SK-N-SH (cell line): Measurements from ENCODE around the gene PDE4B. TPM values are rescaled to one million over a fixed set of nuclear protein-coding genes. Genes with fewer than 3 reads are reported as not detected.

Source experiments
- CTCF ChIA-PET: fragments of 300-600, 350-600 bp; formaldehyde crosslinking; extraction: SDS; loops from one replicate; lab custom pipeline; 2021; lab: Yijun Ruan, JAX
- POLR2A ChIA-PET: fragments of 350-600 bp; sonication (Branson Sonifier 250); formaldehyde crosslinking; extraction: SDS; loops from one replicate; lab custom pipeline; 2020; ENCODE audit warnings: antibody characterized with exemption, inconsistent platforms; lab: Yijun Ruan, JAX
- DNase-seq: peaks from one replicate; pipeline ENCODE4 v3.0.0; 2012
- H2AFZ ChIP-seq: fragments of 200-600 bp; sonication (generic); 2 replicates; pipeline ENCODE4 v1.8.1; 2016; ENCODE audit warnings: antibody characterized with exemption, mild to moderate bottlenecking, low read depth
- H3F3A ChIP-seq: fragments of 200-600 bp; sonication (generic); replicated peaks from 2 replicates; pipeline ENCODE3; 2016; ENCODE audit warnings: antibody characterized with exemption, mild to moderate bottlenecking; ENCODE audit not compliant: insufficient read depth
- H3K27ac ChIP-seq, 2 experiments: fragments of 200-500 bp in 1 of 2; fragments of 200-600 bp in 1 of 2; sonication (Bioruptor generic) in 1 of 2; sonication (generic), shearing (Covaris generic) in 1 of 2; 2 replicates each; pipeline versions ENCODE4 v1.5.1 to v1.6.1; 2014 to 2016; ENCODE audit warnings: low read depth in 2 of 2, inconsistent platforms in 1 of 2, low read length in 1 of 2, mild to moderate bottlenecking in 1 of 2, mixed read lengths in 1 of 2
- H3K27me3 ChIP-seq: fragments of 200-600 bp; sonication (generic), shearing (Covaris generic); 2 replicates; pipeline ENCODE4 v1.6.1; 2016; ENCODE audit warnings: mixed run types; ENCODE audit not compliant: insufficient read depth
- H3K36me3 ChIP-seq, 2 experiments: fragments of 200-500 bp in 1 of 2; fragments of 200-600 bp in 1 of 2; sonication (Bioruptor generic) in 1 of 2; sonication (generic) in 1 of 2; replicated peaks in 1 of 2; 2 replicates each; pipeline versions ENCODE3 to v1.5.1; 2014 to 2016; ENCODE audit warnings: low read length in 1 of 2, mild to moderate bottlenecking in 1 of 2; ENCODE audit not compliant: insufficient read depth in 2 of 2, control insufficient read depth in 1 of 2
- H3K4me1 ChIP-seq, 2 experiments: fragments of 200-500 bp in 1 of 2; fragments of 200-600 bp in 1 of 2; sonication (Bioruptor generic) in 1 of 2; sonication (generic), shearing (Covaris generic) in 1 of 2; 2 replicates each; pipeline versions ENCODE4 v1.5.1 to v1.6.1; 2014 to 2016; ENCODE audit warnings: low read depth in 1 of 2, low read length in 1 of 2, mixed run types in 1 of 2; ENCODE audit not compliant: insufficient read depth in 2 of 2, control insufficient read depth in 1 of 2
- H3K4me2 ChIP-seq: fragments of 200-600 bp; sonication (generic), shearing (Covaris generic); 2 replicates; pipeline ENCODE4 v1.6.1; 2017; ENCODE audit warnings: mixed run types
- H3K4me3 ChIP-seq, 2 experiments: fragments of 200-500 bp in 1 of 2; fragments of 200-600 bp in 1 of 2; sonication (Bioruptor generic) in 1 of 2; sonication (generic), shearing (Covaris generic) in 1 of 2; 2 replicates each; pipeline versions ENCODE4 v1.5.1 to v1.8.1; 2014 to 2016; ENCODE audit warnings: low read depth in 2 of 2, inconsistent platforms in 1 of 2, low read length in 1 of 2, mild to moderate bottlenecking in 1 of 2, mixed read lengths in 1 of 2, moderate library complexity in 1 of 2
- H3K79me2 ChIP-seq: fragments of 200-600 bp; sonication (generic); 2 replicates; pipeline ENCODE4 v1.8.1; 2017; ENCODE audit warnings: mild to moderate bottlenecking; ENCODE audit not compliant: insufficient read depth
- H3K9ac ChIP-seq: fragments of 200-600 bp; sonication (generic); 2 replicates; pipeline ENCODE4 v1.6.1; 2017; ENCODE audit warnings: mixed run types
- H3K9me2 ChIP-seq: fragments of 200-600 bp; sonication (generic); 2 replicates; pipeline ENCODE4 v1.6.1; 2017; ENCODE audit warnings: mixed run types
- H3K9me3 ChIP-seq: fragments of 200-600 bp; sonication (generic); 2 replicates; pipeline ENCODE4 v1.6.1; 2017; ENCODE audit warnings: mixed run types, mild to moderate bottlenecking, moderate library complexity
- H4K20me1 ChIP-seq: fragments of 200-600 bp; sonication (generic); 2 replicates; pipeline ENCODE4 v1.6.1; 2017; ENCODE audit warnings: mild to moderate bottlenecking, mixed run types; ENCODE audit not compliant: insufficient read depth
- ELF1 ChIP-seq: IDR thresholded peaks from 2 replicates; pipeline ENCODE4 v1.4.0; 2012
- GABPA ChIP-seq: IDR thresholded peaks from 2 replicates; pipeline ENCODE4 v1.4.0; 2012; ENCODE audit warnings: low read depth, mild to moderate bottlenecking
- MAX ChIP-seq: IDR thresholded peaks from 2 replicates; pipeline ENCODE4 v1.4.0; 2012; ENCODE audit warnings: low read depth
- MXI1 ChIP-seq: IDR thresholded peaks from 2 replicates; pipeline ENCODE4 v1.6.1; 2012; ENCODE audit warnings: mild to moderate bottlenecking, low read depth, low read length, improper control_type of control experiment
- NRF1 ChIP-seq: IDR thresholded peaks from 2 replicates; pipeline ENCODE4 v1.6.1; 2012; ENCODE audit warnings: low read depth, mild to moderate bottlenecking, low read length
- PBX3 ChIP-seq: IDR thresholded peaks from 2 replicates; pipeline ENCODE4; 2012
- POLR2AphosphoS5 ChIP-seq: IDR thresholded peaks from 2 replicates; pipeline ENCODE4 v1.6.1; 2012; ENCODE audit warnings: low read depth, low read length
- REST ChIP-seq: IDR thresholded peaks from 2 replicates; pipeline ENCODE4 v1.6.1; 2012; ENCODE audit warnings: mild to moderate bottlenecking, low read depth, low read length, moderate library complexity
- RFX5 ChIP-seq: IDR thresholded peaks from 2 replicates; pipeline ENCODE4 v1.6.1; 2012; ENCODE audit warnings: mild to moderate bottlenecking, improper control_type of control experiment, low read length
- SMC3 ChIP-seq: IDR thresholded peaks from 2 replicates; pipeline ENCODE4 v1.6.1; 2012; ENCODE audit warnings: low read depth, low read length, improper control_type of control experiment
- TAF1 ChIP-seq: IDR thresholded peaks from 2 replicates; pipeline ENCODE4 v1.6.1; 2012; ENCODE audit warnings: low read depth, mild to moderate bottlenecking, low read length, moderate library complexity, borderline replicate concordance
- TEAD4 ChIP-seq: IDR thresholded peaks from 2 replicates; pipeline ENCODE4 v1.4.0; 2012; ENCODE audit warnings: mild to moderate bottlenecking, borderline replicate concordance; ENCODE audit not compliant: insufficient read depth
- WGBS: methylation state at CpG from one replicate; pipeline ENCODE4 v1.1.6; 2017; ENCODE audit warnings: low lambda C conversion rate; 5-methylcytosine and 5-hydroxymethylcytosine counted together
- polyA plus RNA-seq, 3 experiments: library from polyadenylated mRNA; depleted of rRNA; stranded (reverse); fragments of >200 nt; gene quantifications; 2 replicates each; pipeline ENCODE4 v1.2.3, GENCODE V29; 2012

Gene PDE4B
- polyA plus RNA-seq, 1 of the 3 experiments (the other 2 are of a cell fraction) = 1.9 TPM

GRCh38 chr1:66013371-66013770, 220.7 kb downstream of the PDE4B start:
- H3K27ac ChIP-seq = no peak overlapping the region
- H3K27me3 ChIP-seq = no peaks in the 10 kb centered on the region
- TF ChIP-seq NRF1 = no peak
- no peak for TF ChIP-seq MAX
- TF ChIP-seq MXI1 = no peak
- no peak for TF ChIP-seq PBX3
- TF ChIP-seq GABPA = no peak
- H4K20me1 ChIP-seq = no peaks in the 10 kb centered on the region
- H3K36me3 ChIP-seq = no peaks in the 10 kb centered on the region
- H3K79me2 ChIP-seq = no peaks in the 10 kb centered on the region
- H3K4me3 ChIP-seq = no peak overlapping the region
- H3K9me3 ChIP-seq = no peaks in the 10 kb centered on the region
- 80% methylated on average over 3 of the region's 3 CpGs for WGBS
- no peaks in the 10 kb centered on the region for H3F3A ChIP-seq
- no peak overlapping the region for H2AFZ ChIP-seq
- ChIA-PET CTCF (interaction anchor here (1.0 kb wide), 2 partner anchors 10 to 433 kb away, joined by 3 to 4 read pairs; no protein-coding TSS in a partner anchor), POLR2A (no interaction called here)
- H3K9me2 ChIP-seq = no peaks in the 10 kb centered on the region
- no peak for DNase-seq
- no peak overlapping the region for H3K4me2 ChIP-seq
- H3K9ac ChIP-seq = no peak overlapping the region
- no peaks in the 10 kb centered on the region for H3K4me1 ChIP-seq

GRCh38 chr1:66022904-66023620, 230.4 kb downstream of the PDE4B start:
- ChIA-PET POLR2A (no interaction called here), CTCF (interaction anchor here (0.7 to 1.0 kb wide), 2 partner anchors 9 to 219 kb away, joined by 3 to 4 read pairs; no protein-coding TSS in a partner anchor)
- no peak overlapping the region; a peak in 1 of 4 replicates for H3K27ac ChIP-seq
- no peaks in the 10 kb centered on the region for H3K79me2 ChIP-seq
- H3K36me3 ChIP-seq = no peaks in the 10 kb centered on the region
- no peaks in the 10 kb centered on the region for H3K9me3 ChIP-seq
- TF ChIP-seq TEAD4 (no peak), PBX3 (no peak), SMC3 (no peak), POLR2AphosphoS5 (no peak), REST (peak; percentile 90), TAF1 (no peak), ELF1 (no peak), RFX5 (no peak)
- H2AFZ ChIP-seq = no peak overlapping the region
- H4K20me1 ChIP-seq = no peaks in the 10 kb centered on the region
- H3K9me2 ChIP-seq = no peaks in the 10 kb centered on the region
- no peaks in the 10 kb centered on the region for H3K4me1 ChIP-seq
- no peak overlapping the region for H3K9ac ChIP-seq
- 90% methylated on average over 2 of the region's 2 CpGs for WGBS
- no peaks in the 10 kb centered on the region for H3K27me3 ChIP-seq
- H3K4me3 ChIP-seq = no peak overlapping the region
- DNase-seq = no peak
- H3K4me2 ChIP-seq = no peak overlapping the region
- H3F3A ChIP-seq = no peaks in the 10 kb centered on the region
